Liver (tissue), 3 donors: ENCODE results near the gene BLACAT1.

Experiments
- CTCF ChIP-seq: fragments of 150-350 bp; IDR thresholded peaks from 2 replicates; pipeline ENCODE4 v1.5.1; 2017; ENCODE audit warnings: improper control_type of control experiment, low read depth, low read length; ENCODE audit not compliant: missing input control
- EGR1 ChIP-seq, 2 donors: IDR thresholded peaks; 2 replicates each; pipeline ENCODE4 v1.6.1; 2016 to 2018; ENCODE audit warnings: antibody characterized with exemption in 2 of 2, low read depth in 2 of 2
- FOXA1 ChIP-seq: IDR thresholded peaks from 2 replicates; pipeline ENCODE4 v1.6.1; 2016; ENCODE audit warnings: antibody characterized with exemption
- FOXA2 ChIP-seq: IDR thresholded peaks from 2 replicates; pipeline ENCODE4 v1.6.1; 2016; ENCODE audit warnings: antibody characterized with exemption
- MAX ChIP-seq: IDR thresholded peaks from 2 replicates; pipeline ENCODE4 v1.6.1; 2016; ENCODE audit warnings: antibody characterized with exemption
- NR2F2 ChIP-seq: IDR thresholded peaks from 2 replicates; pipeline ENCODE4 v1.6.1; 2016; ENCODE audit warnings: antibody characterized with exemption
- RAD21 ChIP-seq, 2 donors: IDR thresholded peaks; 2 replicates each; pipeline ENCODE4 v1.6.1; 2016; ENCODE audit warnings: antibody characterized with exemption in 2 of 2, mild to moderate bottlenecking in 2 of 2
- REST ChIP-seq: IDR thresholded peaks from 2 replicates; pipeline ENCODE4 v1.6.1; 2016; ENCODE audit warnings: antibody characterized with exemption, mild to moderate bottlenecking
- RXRA ChIP-seq, 2 donors: IDR thresholded peaks; 2 replicates each; pipeline ENCODE4 v1.6.1; 2017 to 2018; ENCODE audit warnings: antibody characterized with exemption in 2 of 2, mild to moderate bottlenecking in 1 of 2
- YY1 ChIP-seq: IDR thresholded peaks from 2 replicates; pipeline ENCODE4 v1.6.1; 2016; ENCODE audit warnings: antibody characterized with exemption, mild to moderate bottlenecking
- TF ChIP-seq, protein P1 (sequence below): IDR thresholded peaks from 2 replicates; pipeline ENCODE4 v1.6.1; 2016; ENCODE audit warnings: antibody characterized with exemption
- donor health status: healthy.
- donor health status: healthy.

DNA sequence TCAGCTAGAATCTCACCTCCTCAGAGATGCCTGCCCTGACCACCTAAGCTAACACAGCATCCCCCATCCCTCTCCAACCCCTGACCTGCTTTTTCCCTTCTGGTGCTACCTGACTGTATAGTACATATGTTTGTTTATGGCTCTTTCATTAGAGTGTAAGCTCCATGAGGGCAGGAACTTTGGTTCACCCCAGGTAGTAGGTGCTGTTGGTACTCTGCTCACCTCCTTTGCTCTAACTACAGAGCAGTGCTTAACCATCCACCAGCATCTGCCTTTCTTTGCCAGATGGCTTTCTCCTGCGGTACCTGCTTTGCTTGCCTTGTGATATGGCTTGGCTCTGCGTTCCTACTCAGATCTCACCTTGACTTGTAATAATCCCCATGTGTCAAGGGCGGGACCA lies 18.7 kb upstream of the BLACAT1 start:
- TF ChIP-seq CTCF, result no peak
- TF ChIP-seq, protein P1, sequence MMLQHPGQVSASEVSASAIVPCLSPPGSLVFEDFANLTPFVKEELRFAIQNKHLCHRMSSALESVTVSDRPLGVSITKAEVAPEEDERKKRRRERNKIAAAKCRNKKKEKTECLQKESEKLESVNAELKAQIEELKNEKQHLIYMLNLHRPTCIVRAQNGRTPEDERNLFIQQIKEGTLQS, result no peak
- no peak for TF ChIP-seq EGR1 (IDR thresholded peaks at IDR 0.05; ENCODE audit: low read depth in 2 of 2)
- TF ChIP-seq MAX, result no peak
- no peak for TF ChIP-seq NR2F2
- no peak for TF ChIP-seq REST
- TF ChIP-seq RAD21 (IDR thresholded peaks at IDR 0.05), result no peak
- no peak for TF ChIP-seq YY1
- TF ChIP-seq FOXA1, result no peak
- no peak for TF ChIP-seq FOXA2
- TF ChIP-seq RXRA (IDR thresholded peaks at IDR 0.05), result no peak
